Stomach smooth muscle (tissue), 2 donors: ENCODE measurements around the gene DLK1.

ENCODE experiments used
- H3K27ac ChIP-seq: one replicate; pipeline ENCODE4 v1.7.0; 2013; ENCODE audit warnings: mild to moderate bottlenecking, low read length, inconsistent platforms
- H3K27me3 ChIP-seq, 2 donors: one replicate each; pipeline ENCODE4 v1.7.0; 2013; ENCODE audit warnings: low read length in 2 of 2; ENCODE audit not compliant: insufficient read depth in 2 of 2, control insufficient read depth in 1 of 2
- H3K36me3 ChIP-seq, 2 donors: one replicate each; pipeline ENCODE4 v1.7.0; 2013; ENCODE audit warnings: low read length in 2 of 2; ENCODE audit not compliant: control insufficient read depth in 2 of 2, insufficient read depth in 2 of 2
- H3K4me1 ChIP-seq: one replicate; pipeline ENCODE4 v1.7.0; 2013; ENCODE audit warnings: low read length; ENCODE audit not compliant: control insufficient read depth, insufficient read depth
- H3K4me3 ChIP-seq, 2 donors: one replicate each; pipeline ENCODE4 v1.7.0; 2013; ENCODE audit warnings: low read length in 2 of 2
- H3K9ac ChIP-seq, 2 donors: one replicate each; pipeline ENCODE4 v1.7.0; 2013; ENCODE audit warnings: low read length in 2 of 2, mild to moderate bottlenecking in 1 of 2
- H3K9me3 ChIP-seq, 2 donors: one replicate each; pipeline ENCODE4 v1.7.0; 2013; ENCODE audit warnings: low read length in 2 of 2; ENCODE audit not compliant: control insufficient read depth in 2 of 2
- donor health status: healthy.
- donor health status: Pancreatic carcinoma.

DLK1 gene

GRCh38 chr14:100762089-100762515, 35.4 kb downstream of the DLK1 start:
- H3K4me1 ChIP-seq = no peaks in the 10 kb centered on the region
- no peak overlapping the region for H3K27ac ChIP-seq
- H3K9me3 ChIP-seq = no peaks in the 10 kb centered on the region
- H3K4me3 ChIP-seq = no peak overlapping the region
- no peak overlapping the region for H3K9ac ChIP-seq
- peaks cover 0 to 3% of the 10 kb centered on the region in 2 donors for H3K27me3 ChIP-seq
- H3K36me3 ChIP-seq = no peaks in the 10 kb centered on the region

GRCh38 chr14:100762901-100763300, 36.2 kb downstream of the DLK1 start:
- Histone ChIP-seq H3K4me3 (no peak overlapping the region), H3K36me3 (no peaks in the 10 kb centered on the region), H3K27me3 (peaks cover 0 to 3% of the 10 kb centered on the region in 2 donors), H3K27ac (no peak overlapping the region), H3K9ac (no peak overlapping the region), H3K9me3 (no peaks in the 10 kb centered on the region), H3K4me1 (no peaks in the 10 kb centered on the region)

GRCh38 chr14:100764471-100765115, 37.9 kb downstream of the DLK1 start:
- Histone ChIP-seq H3K9ac (no peak overlapping the region), H3K27ac (no peak overlapping the region), H3K4me1 (no peaks in the 10 kb centered on the region), H3K27me3 (peaks cover 3 to 4% of the 10 kb centered on the region in 2 donors), H3K36me3 (no peaks in the 10 kb centered on the region), H3K4me3 (no peak overlapping the region), H3K9me3 (no peaks in the 10 kb centered on the region)

- Histone ChIP-seq H3K4me1 (no peaks in the 10 kb centered on the region), H3K27me3 (peaks cover 3 to 4% of the 10 kb centered on the region in 2 donors), H3K9ac (no peak overlapping the region), H3K27ac (no peak overlapping the region), H3K36me3 (no peaks in the 10 kb centered on the region), H3K9me3 (peaks cover 0 to 2% of the 10 kb centered on the region in 2 donors), H3K4me3 (no peak overlapping the region)
Observed at GRCh38 chr14:100765296-100765695, 38.6 kb downstream of the DLK1 start.

- H3K4me3 ChIP-seq = no peak overlapping the region
- H3K36me3 ChIP-seq = no peaks in the 10 kb centered on the region
- H3K9me3 ChIP-seq = peaks cover 0 to 2% of the 10 kb centered on the region in 2 donors
- peaks cover 3 to 4% of the 10 kb centered on the region in 2 donors for H3K27me3 ChIP-seq
- no peak overlapping the region for H3K9ac ChIP-seq
- no peak overlapping the region for H3K27ac ChIP-seq
- no peaks in the 10 kb centered on the region for H3K4me1 ChIP-seq
Observed at GRCh38 chr14:100765991-100766390, 39.3 kb downstream of the DLK1 start.

- no peak overlapping the region for H3K9ac ChIP-seq
- no peak overlapping the region for H3K4me3 ChIP-seq
- peaks cover 3 to 4% of the 10 kb centered on the region in 2 donors for H3K27me3 ChIP-seq
- H3K9me3 ChIP-seq = peaks cover 0 to 10% of the 10 kb centered on the region in 2 donors
- no peaks in the 10 kb centered on the region for H3K36me3 ChIP-seq
- no peak overlapping the region for H3K27ac ChIP-seq
- no peaks in the 10 kb centered on the region for H3K4me1 ChIP-seq
Observed at GRCh38 chr14:100767003-100767787, 40.5 kb downstream of the DLK1 start.

GRCh38 chr14:100767788-100768536, 41.3 kb downstream of the DLK1 start:
- no peak overlapping the region for H3K27ac ChIP-seq
- no peak overlapping the region for H3K9ac ChIP-seq
- no peaks in the 10 kb centered on the region for H3K4me1 ChIP-seq
- no peak overlapping the region for H3K4me3 ChIP-seq
- peaks cover 3 to 4% of the 10 kb centered on the region in 2 donors for H3K27me3 ChIP-seq
- no peaks in the 10 kb centered on the region for H3K36me3 ChIP-seq
- peaks cover 0 to 12% of the 10 kb centered on the region in 2 donors for H3K9me3 ChIP-seq

GRCh38 chr14:100769035-100769939, 42.6 kb downstream of the DLK1 start:
- H3K9me3 ChIP-seq = peaks cover 0 to 12% of the 10 kb centered on the region in 2 donors
- H3K36me3 ChIP-seq = no peaks in the 10 kb centered on the region
- H3K9ac ChIP-seq = no peak overlapping the region
- H3K27ac ChIP-seq = no peak overlapping the region
- H3K27me3 ChIP-seq = peaks cover 3 to 4% of the 10 kb centered on the region in 2 donors
- H3K4me3 ChIP-seq = no peak overlapping the region
- H3K4me1 ChIP-seq = no peaks in the 10 kb centered on the region

GRCh38 chr14:100770046-100770445, 43.4 kb downstream of the DLK1 start:
- H3K9me3 ChIP-seq = peaks cover 0 to 12% of the 10 kb centered on the region in 2 donors
- peaks cover 3 to 4% of the 10 kb centered on the region in 2 donors for H3K27me3 ChIP-seq
- no peak overlapping the region for H3K9ac ChIP-seq
- no peak overlapping the region for H3K4me3 ChIP-seq
- H3K4me1 ChIP-seq = no peaks in the 10 kb centered on the region
- H3K27ac ChIP-seq = no peak overlapping the region
- no peaks in the 10 kb centered on the region for H3K36me3 ChIP-seq

GRCh38 chr14:100770605-100771120, 44.0 kb downstream of the DLK1 start:
- H3K27ac ChIP-seq = no peak overlapping the region
- H3K4me1 ChIP-seq = no peaks in the 10 kb centered on the region
- no peak overlapping the region for H3K9ac ChIP-seq
- H3K36me3 ChIP-seq = no peaks in the 10 kb centered on the region
- H3K27me3 ChIP-seq = peaks cover 2 to 4% of the 10 kb centered on the region in 2 donors
- H3K9me3 ChIP-seq = peaks cover 0 to 12% of the 10 kb centered on the region in 2 donors
- no peak overlapping the region for H3K4me3 ChIP-seq
